Osteoblast (primary cell): ENCODE data around the gene RYK. TPM values are rescaled to one million over a fixed set of nuclear protein-coding genes. Genes with fewer than 3 reads are reported as not detected.
"Not testable (repeated sequence)": the region's sequence is repeated elsewhere in the genome, so short reads cannot be mapped to it uniquely, and the experiment has no call there.

Source experiments
- DNase-seq: peaks from one replicate; pipeline ENCODE4 v3.0.0; 2011; ENCODE audit warnings: low spot score, mixed read lengths; ENCODE audit not compliant: insufficient read length; ENCODE audit errors: missing footprints
- H2AFZ ChIP-seq: 2 replicates; pipeline ENCODE4 v1.6.0; 2011; ENCODE audit warnings: mild to moderate bottlenecking, low read length
- H3K27ac ChIP-seq: 2 replicates; pipeline ENCODE4 v1.5.1; 2011; ENCODE audit warnings: mild to moderate bottlenecking, low read depth, low read length, moderate library complexity
- H3K27me3 ChIP-seq: 2 replicates; pipeline ENCODE4 v1.6.0; 2012; ENCODE audit warnings: mild to moderate bottlenecking, control low read depth, inconsistent platforms, low read length, moderate library complexity; ENCODE audit not compliant: insufficient read depth
- H3K36me3 ChIP-seq: 2 replicates; pipeline ENCODE4 v1.5.1; 2011; ENCODE audit warnings: mild to moderate bottlenecking, low read length, control low read depth, moderate library complexity; ENCODE audit not compliant: insufficient read depth
- H3K4me1 ChIP-seq: 2 replicates; pipeline ENCODE4 v1.5.1; 2011; ENCODE audit warnings: mild to moderate bottlenecking, low read length, control low read depth, moderate library complexity; ENCODE audit not compliant: insufficient read depth
- H3K4me2 ChIP-seq: 2 replicates; pipeline ENCODE4 v1.6.0; 2011; ENCODE audit warnings: mild to moderate bottlenecking, low read length; ENCODE audit not compliant: insufficient read depth
- H3K4me3 ChIP-seq: fragments of 200-600 bp; sonication (generic); 3 replicates; pipeline ENCODE4 v1.5.1; 2012; ENCODE audit warnings: mild to moderate bottlenecking, low read length, inconsistent platforms; ENCODE audit not compliant: insufficient read depth
- H3K79me2 ChIP-seq: 2 replicates; pipeline ENCODE4 v1.6.0; 2012; ENCODE audit warnings: mild to moderate bottlenecking, low read length, control low read depth, inconsistent platforms; ENCODE audit not compliant: insufficient read depth
- H3K9me3 ChIP-seq: 2 replicates; pipeline ENCODE4 v1.5.1; 2011; ENCODE audit warnings: low read depth, low read length, control low read depth
- H4K20me1 ChIP-seq: 2 replicates; pipeline ENCODE4 v1.6.0; 2012; ENCODE audit warnings: mild to moderate bottlenecking, low read length, control low read depth; ENCODE audit not compliant: insufficient read depth
- total RNA-seq: library from RNA; depleted of rRNA; stranded (reverse); fragments of >200 nt; gene quantifications from 2 replicates; pipeline ENCODE4 v1.2.3, GENCODE V29; 2012
- TF ChIP-seq, protein P1 (sequence below): IDR thresholded peaks from 2 replicates; pipeline ENCODE4 v1.5.1; 2011; ENCODE audit warnings: mild to moderate bottlenecking, low read depth, low read length, moderate library complexity; ENCODE audit errors: extremely low read depth

Gene RYK
- total RNA-seq, 1 donor, result 117 TPM

DNA sequence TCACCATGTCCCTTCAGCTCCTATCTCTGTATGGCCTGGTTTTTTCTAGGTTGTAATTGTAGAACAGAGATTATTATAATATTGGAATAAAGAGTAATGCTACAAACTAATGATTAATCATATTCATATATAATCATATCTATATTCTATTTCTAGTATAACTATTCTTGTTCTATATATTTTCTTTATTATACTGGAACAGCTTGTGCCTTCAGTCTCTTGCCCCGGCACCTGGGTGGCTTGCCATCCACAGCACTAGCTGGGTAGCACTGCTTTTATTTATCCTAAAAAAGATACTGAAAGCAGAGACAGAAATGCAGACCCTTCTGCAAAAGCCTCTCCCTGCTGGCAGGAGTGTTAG is 25.9 kb downstream of the RYK start:
- H2AFZ ChIP-seq, H3K9me3 ChIP-seq, DNase-seq, H3K4me2 ChIP-seq, H3K27ac ChIP-seq, H3K36me3 ChIP-seq, H3K4me1 ChIP-seq, H3K27me3 ChIP-seq, H3K4me3 ChIP-seq: not testable (repeated sequence)
- H4K20me1 ChIP-seq, result peaks cover 54% of the 10 kb centered on the region
- TF ChIP-seq, protein P1, sequence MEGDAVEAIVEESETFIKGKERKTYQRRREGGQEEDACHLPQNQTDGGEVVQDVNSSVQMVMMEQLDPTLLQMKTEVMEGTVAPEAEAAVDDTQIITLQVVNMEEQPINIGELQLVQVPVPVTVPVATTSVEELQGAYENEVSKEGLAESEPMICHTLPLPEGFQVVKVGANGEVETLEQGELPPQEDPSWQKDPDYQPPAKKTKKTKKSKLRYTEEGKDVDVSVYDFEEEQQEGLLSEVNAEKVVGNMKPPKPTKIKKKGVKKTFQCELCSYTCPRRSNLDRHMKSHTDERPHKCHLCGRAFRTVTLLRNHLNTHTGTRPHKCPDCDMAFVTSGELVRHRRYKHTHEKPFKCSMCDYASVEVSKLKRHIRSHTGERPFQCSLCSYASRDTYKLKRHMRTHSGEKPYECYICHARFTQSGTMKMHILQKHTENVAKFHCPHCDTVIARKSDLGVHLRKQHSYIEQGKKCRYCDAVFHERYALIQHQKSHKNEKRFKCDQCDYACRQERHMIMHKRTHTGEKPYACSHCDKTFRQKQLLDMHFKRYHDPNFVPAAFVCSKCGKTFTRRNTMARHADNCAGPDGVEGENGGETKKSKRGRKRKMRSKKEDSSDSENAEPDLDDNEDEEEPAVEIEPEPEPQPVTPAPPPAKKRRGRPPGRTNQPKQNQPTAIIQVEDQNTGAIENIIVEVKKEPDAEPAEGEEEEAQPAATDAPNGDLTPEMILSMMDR, result peak; percentile 2
- peaks cover 87% of the 10 kb centered on the region for H3K79me2 ChIP-seq

DNA sequence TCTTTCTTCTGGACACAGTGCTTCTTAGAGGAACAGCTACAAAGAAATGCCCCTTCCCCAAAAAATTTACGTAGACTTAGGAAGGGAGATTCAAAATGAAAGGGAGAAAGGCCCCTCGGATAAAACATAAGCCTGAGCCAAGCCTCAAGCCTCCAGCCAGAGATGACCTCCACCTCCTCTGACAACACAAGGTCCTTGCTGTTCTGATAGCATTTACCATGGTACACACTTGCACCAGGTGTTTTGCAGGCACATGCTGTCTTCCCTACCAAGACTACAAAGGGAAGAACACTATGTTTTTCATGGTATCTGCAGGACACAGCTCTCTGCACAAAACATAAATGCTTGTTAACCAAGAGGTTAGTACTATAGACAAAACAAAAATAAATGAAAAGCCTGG is 27.8 kb downstream of the RYK start:
- Histone ChIP-seq H3K27ac (no peak overlapping the region), H3K4me3 (no peak overlapping the region), H2AFZ (no peak overlapping the region), H3K9me3 (no peaks in the 10 kb centered on the region), H3K27me3 (no peaks in the 10 kb centered on the region), H3K4me1 (no peaks in the 10 kb centered on the region), H4K20me1 (peaks cover 47% of the 10 kb centered on the region), H3K36me3 (peaks cover 3% of the 10 kb centered on the region), H3K4me2 (no peak overlapping the region), H3K79me2 (peaks cover 88% of the 10 kb centered on the region)
- TF ChIP-seq, protein P1, result no peak
- DNase-seq, result no peak

DNA sequence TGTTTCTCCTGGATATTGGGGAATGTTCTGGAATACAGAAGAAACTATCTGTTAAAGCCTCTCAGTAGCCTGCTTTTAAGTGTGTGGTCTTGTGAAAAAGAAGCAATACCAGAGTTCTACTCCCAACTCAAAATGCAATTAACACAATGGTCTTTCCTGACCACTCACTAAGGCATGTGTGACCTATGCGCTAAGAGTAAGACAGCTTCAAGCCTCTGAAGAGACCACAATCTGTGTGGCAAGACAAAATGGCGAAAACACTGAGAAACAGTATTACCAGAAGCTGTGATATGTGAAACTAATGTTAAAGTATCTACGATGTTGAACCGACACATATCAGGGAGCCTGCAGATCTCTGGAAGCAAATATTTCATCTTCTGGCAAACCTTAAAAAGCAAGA is 33.8 kb downstream of the RYK start:
- Histone ChIP-seq H3K4me2 (no peak overlapping the region), H3K27me3 (no peaks in the 10 kb centered on the region), H3K27ac (no peak overlapping the region), H3K79me2 (peaks cover 63% of the 10 kb centered on the region), H3K4me1 (no peaks in the 10 kb centered on the region), H2AFZ (no peak overlapping the region), H3K4me3 (no peak overlapping the region), H3K36me3 (peaks cover 3% of the 10 kb centered on the region), H3K9me3 (no peaks in the 10 kb centered on the region), H4K20me1 (peaks cover 34% of the 10 kb centered on the region)
- TF ChIP-seq, protein P1, result no peak
- DNase-seq, result no peak

DNA sequence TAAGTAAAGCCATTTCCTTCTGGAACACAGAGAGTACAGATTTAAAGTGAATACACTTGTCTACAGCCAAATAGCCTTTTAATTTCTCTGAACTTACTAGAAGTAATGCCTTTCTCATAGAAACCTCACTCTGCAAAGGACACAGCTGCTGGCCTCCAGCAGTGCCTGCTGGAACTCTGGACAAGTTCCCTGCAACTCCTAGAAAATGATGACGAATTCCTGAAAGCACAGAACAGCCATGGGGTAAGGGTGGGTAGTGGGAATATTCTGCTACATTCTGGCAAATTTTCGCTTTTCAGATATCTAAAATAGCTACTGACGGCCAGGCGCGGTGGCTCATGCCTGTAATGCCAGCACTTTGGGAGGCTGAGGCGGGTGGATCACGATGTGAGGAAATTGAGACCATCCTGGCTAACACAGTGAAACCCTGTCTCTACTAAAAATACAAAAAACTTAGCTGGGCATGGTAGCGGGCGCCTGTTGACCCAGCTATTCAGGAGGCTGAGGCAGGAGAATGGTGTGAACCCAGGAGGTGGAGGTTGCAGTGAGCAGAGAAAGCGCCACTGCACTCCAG is 34.4 kb downstream of the RYK start:
- no peak overlapping the region for H3K27ac ChIP-seq
- peaks cover 62% of the 10 kb centered on the region for H3K79me2 ChIP-seq
- TF ChIP-seq, protein P1, result no peak
- peaks cover 2% of the 10 kb centered on the region for H3K36me3 ChIP-seq
- H2AFZ ChIP-seq, result no peak overlapping the region
- H3K4me3 ChIP-seq, result no peak overlapping the region
- peaks cover 35% of the 10 kb centered on the region for H4K20me1 ChIP-seq
- H3K27me3 ChIP-seq, result no peaks in the 10 kb centered on the region
- H3K4me2 ChIP-seq, result no peak overlapping the region
- no peak for DNase-seq
- H3K4me1 ChIP-seq, result no peaks in the 10 kb centered on the region
- H3K9me3 ChIP-seq, result no peaks in the 10 kb centered on the region
